H9 (cell line): ENCODE data around the gene TCP11X1. TPM values are rescaled to one million over a fixed set of nuclear protein-coding genes. Genes with fewer than 3 reads are reported as not detected.
"Not testable (repeated sequence)": the region's sequence is repeated elsewhere in the genome, so short reads cannot be mapped to it uniquely, and the experiment has no call there.

Source experiments
- DNase-seq: peaks from one replicate; pipeline ENCODE4 v3.0.0-alpha.2; 2017
- H2AFZ ChIP-seq: one replicate; pipeline ENCODE4 v1.6.1; 2013; ENCODE audit warnings: mild to moderate bottlenecking, low read length, control low read depth, moderate library complexity
- H2AK5ac ChIP-seq: 2 replicates; pipeline ENCODE4 v1.6.1; 2013; ENCODE audit warnings: low read length, control low read depth, mixed read lengths; ENCODE audit not compliant: insufficient read length
- H2BK120ac ChIP-seq: one replicate; pipeline ENCODE4 v1.6.1; 2013; ENCODE audit warnings: low read depth, mild to moderate bottlenecking, low read length, control low read depth, inconsistent platforms; ENCODE audit not compliant: poor library complexity, severe bottlenecking
- H2BK12ac ChIP-seq: 2 replicates; pipeline ENCODE4 v1.6.1; 2013; ENCODE audit warnings: low read length, control low read depth, mixed read lengths, low read depth; ENCODE audit not compliant: insufficient read length
- H2BK15ac ChIP-seq: 2 replicates; pipeline ENCODE4 v1.6.1; 2013; ENCODE audit warnings: low read depth, low read length, control low read depth
- H2BK20ac ChIP-seq: one replicate; pipeline ENCODE4 v1.6.1; 2013; ENCODE audit warnings: low read depth, mild to moderate bottlenecking, low read length, control low read depth, inconsistent platforms; ENCODE audit not compliant: poor library complexity, severe bottlenecking
- H2BK5ac ChIP-seq: 2 replicates; pipeline ENCODE4 v1.6.1; 2013; ENCODE audit warnings: low read length, control low read depth, mixed read lengths; ENCODE audit not compliant: insufficient read length
- H3K14ac ChIP-seq: 2 replicates; pipeline ENCODE4 v1.6.1; 2013; ENCODE audit warnings: low read length, control low read depth; ENCODE audit not compliant: insufficient read depth
- H3K18ac ChIP-seq: 2 replicates; pipeline ENCODE4 v1.6.1; 2013; ENCODE audit warnings: low read depth, mild to moderate bottlenecking, mixed read lengths, low read length, control low read depth; ENCODE audit not compliant: insufficient read length
- H3K23ac ChIP-seq: 2 replicates; pipeline ENCODE4 v1.6.1; 2013; ENCODE audit warnings: low read length, control low read depth, mixed read lengths, low read depth; ENCODE audit not compliant: insufficient read length
- H3K23me2 ChIP-seq: 2 replicates; pipeline ENCODE4 v1.6.1; 2013; ENCODE audit warnings: low read depth, mild to moderate bottlenecking, mixed read lengths, low read length, control low read depth; ENCODE audit not compliant: insufficient read length, poor library complexity, severe bottlenecking
- H3K27ac ChIP-seq: 2 replicates; pipeline ENCODE4 v1.5.1; 2013; ENCODE audit warnings: low read length, control low read depth, mixed read lengths, low read depth; ENCODE audit not compliant: insufficient read length
- H3K27me3 ChIP-seq: 2 replicates; pipeline ENCODE4 v1.6.1; 2013; ENCODE audit warnings: low read length, control low read depth, inconsistent platforms; ENCODE audit not compliant: insufficient read depth
- H3K4ac ChIP-seq: 2 replicates; pipeline ENCODE4 v1.6.1; 2013; ENCODE audit warnings: low read depth, mild to moderate bottlenecking, control low read depth, inconsistent platforms, low read length, moderate library complexity
- H3K4me1 ChIP-seq: 2 replicates; pipeline ENCODE4 v1.6.1; 2013; ENCODE audit warnings: low read length, control low read depth, inconsistent platforms; ENCODE audit not compliant: insufficient read depth
- H3K4me2 ChIP-seq: 2 replicates; pipeline ENCODE4 v1.6.1; 2013; ENCODE audit warnings: low read length, control low read depth, mixed read lengths; ENCODE audit not compliant: insufficient read length, insufficient read depth
- H3K56ac ChIP-seq: 2 replicates; pipeline ENCODE4 v1.6.1; 2013; ENCODE audit warnings: low read depth, mild to moderate bottlenecking, mixed read lengths, low read length, control low read depth; ENCODE audit not compliant: insufficient read length
- H3K79me1 ChIP-seq: 2 replicates; pipeline ENCODE4 v1.6.1; 2013; ENCODE audit warnings: low read depth, mild to moderate bottlenecking, moderate library complexity, low read length, control low read depth, inconsistent platforms; ENCODE audit not compliant: insufficient read depth, poor library complexity, severe bottlenecking
- H3K79me2 ChIP-seq: 2 replicates; pipeline ENCODE4 v1.6.1; 2013; ENCODE audit warnings: low read length, control low read depth, inconsistent platforms; ENCODE audit not compliant: insufficient read depth
- H3K9ac ChIP-seq: 2 replicates; pipeline ENCODE4 v1.6.1; 2013; ENCODE audit warnings: low read length, control low read depth, mixed read lengths; ENCODE audit not compliant: insufficient read length; ENCODE audit errors: extremely low read depth
- H3K9me3 ChIP-seq: one replicate; pipeline ENCODE4 v1.6.1; 2013; ENCODE audit warnings: low read depth, low read length, inconsistent platforms; ENCODE audit not compliant: control insufficient read depth
- H3T11ph ChIP-seq: one replicate; pipeline ENCODE4 v1.6.1; 2013; ENCODE audit warnings: mild to moderate bottlenecking, low read length, control low read depth, inconsistent platforms
- H4K20me1 ChIP-seq: one replicate; pipeline ENCODE4 v1.6.1; 2013; ENCODE audit not compliant: control insufficient read depth, insufficient read length, insufficient read depth
- H4K5ac ChIP-seq: 2 replicates; pipeline ENCODE4 v1.6.1; 2013; ENCODE audit warnings: low read depth, mild to moderate bottlenecking, mixed read lengths, low read length, control low read depth; ENCODE audit not compliant: insufficient read length
- H4K8ac ChIP-seq: replicated peaks from 2 replicates; pipeline ENCODE4 v1.6.1; 2013; ENCODE audit warnings: low read length, control low read depth, mixed read lengths, low read depth; ENCODE audit not compliant: insufficient read length
- H4K91ac ChIP-seq: 2 replicates; pipeline ENCODE4 v1.6.1; 2013; ENCODE audit warnings: low read depth, mild to moderate bottlenecking, moderate library complexity, mixed read lengths, low read length, control low read depth; ENCODE audit not compliant: insufficient read length
- H3K27ac Mint-ChIP-seq, 3 experiments: 2 replicates in 2 of 3; 3 replicates in 1 of 3; pipeline ENCODE4 v1.8.0; 2020 to 2021; ENCODE audit warnings: mixed read lengths in 3 of 3, mild to moderate bottlenecking in 1 of 3, moderate library complexity in 1 of 3
- H3K27me3 Mint-ChIP-seq: 2 replicates; pipeline ENCODE4 v1.8.0; 2021; ENCODE audit warnings: low read depth, mild to moderate bottlenecking, moderate library complexity, mixed read lengths
- H3K36me3 Mint-ChIP-seq, 3 experiments: 2 replicates in 2 of 3; 3 replicates in 1 of 3; pipeline ENCODE4 v1.8.0; 2020 to 2021; ENCODE audit warnings: low read depth in 3 of 3, mixed read lengths in 3 of 3; ENCODE audit not compliant: insufficient read depth in 1 of 3
- H3K4me1 Mint-ChIP-seq, 2 experiments: 2 replicates each; pipeline ENCODE4 v1.8.0; 2020; ENCODE audit warnings: mixed read lengths in 2 of 2
- H3K4me3 Mint-ChIP-seq, 2 experiments: 2 replicates in 1 of 2; 3 replicates in 1 of 2; pipeline ENCODE4 v1.8.0; 2020 to 2021; ENCODE audit warnings: mild to moderate bottlenecking in 2 of 2, mixed read lengths in 2 of 2, moderate library complexity in 1 of 2
- H3K9me3 Mint-ChIP-seq, 2 experiments: 2 replicates in 1 of 2; 3 replicates in 1 of 2; pipeline ENCODE4 v1.8.0; 2020; ENCODE audit warnings: mild to moderate bottlenecking in 2 of 2, mixed read lengths in 2 of 2, moderate library complexity in 1 of 2
- WGBS: extraction: QIAGEN DNeasy Blood & Tissue Kit; methylation state at CpG from one replicate; pipeline ENCODE4 v1.1.7; 2013; ENCODE audit warnings: missing lambda C conversion rate, low lambda C conversion rate, mixed read lengths; ENCODE audit not compliant: insufficient read length; ENCODE audit errors: extremely low coverage; 5-methylcytosine and 5-hydroxymethylcytosine counted together
- total RNA-seq: library from RNA; stranded (reverse); gene quantifications from 2 replicates; pipeline ENCODE4 v1.2.1, GENCODE V29; 2021

Gene TCP11X1
- total RNA-seq, 1 experiment from 2014 or later: not detected

DNA sequence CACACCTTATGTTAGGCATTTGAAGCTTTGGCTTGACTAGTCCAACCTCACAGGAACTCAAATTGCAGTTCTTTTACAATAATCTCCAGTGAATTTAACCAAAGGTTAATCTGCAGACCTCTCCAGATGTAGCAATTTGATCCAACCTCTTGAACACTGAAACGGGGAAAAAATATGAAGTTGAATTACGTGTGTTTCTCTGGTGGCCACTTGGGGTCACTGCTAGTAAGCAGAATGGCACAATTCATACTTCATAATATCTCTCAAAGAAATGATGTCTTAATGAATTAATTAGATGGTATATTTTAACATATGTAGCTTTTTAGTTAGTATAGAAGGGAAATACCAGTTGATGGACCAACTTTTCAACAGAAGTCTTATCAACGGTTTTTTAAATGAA lies 1.4 kb downstream of the TCP11X1 start:
- not testable (repeated sequence) for H3K23ac ChIP-seq, H3K27me3 ChIP-seq, H3K9me3 Mint-ChIP-seq, H4K91ac ChIP-seq, H3K79me2 ChIP-seq, H2BK15ac ChIP-seq, H3K4me1 Mint-ChIP-seq, H2BK20ac ChIP-seq, H3K9ac ChIP-seq, H3K27ac ChIP-seq, H3K4ac ChIP-seq, H3K4me1 ChIP-seq, H3K9me3 ChIP-seq, H3K4me3 Mint-ChIP-seq, H2AFZ ChIP-seq, H4K5ac ChIP-seq, H3K79me1 ChIP-seq, H2BK120ac ChIP-seq, H3K36me3 Mint-ChIP-seq, H3K18ac ChIP-seq, H2BK12ac ChIP-seq, H4K8ac ChIP-seq, H3T11ph ChIP-seq, H3K23me2 ChIP-seq, H2AK5ac ChIP-seq, H2BK5ac ChIP-seq, H4K20me1 ChIP-seq, H3K4me2 ChIP-seq, H3K27ac Mint-ChIP-seq, H3K27me3 Mint-ChIP-seq, H3K56ac ChIP-seq, H3K14ac ChIP-seq, DNase-seq
- no CpG with 5 or more reads among the region's 3 CpGs for WGBS

GRCh38 chrX:102235678-102236077 lies 20.6 kb downstream of the TCP11X1 start:
- not testable (repeated sequence) for H3K79me1 ChIP-seq, H3K4me1 Mint-ChIP-seq, H3K23me2 ChIP-seq, H3K9me3 Mint-ChIP-seq, H3K23ac ChIP-seq, H4K5ac ChIP-seq, H3K79me2 ChIP-seq, H3K18ac ChIP-seq, H3K27me3 ChIP-seq, H3K27ac ChIP-seq, H3K4me3 Mint-ChIP-seq, H2BK5ac ChIP-seq, H4K91ac ChIP-seq, H3K4me2 ChIP-seq, H3K9ac ChIP-seq, H3K4ac ChIP-seq, H4K20me1 ChIP-seq, H4K8ac ChIP-seq, H2AK5ac ChIP-seq, H2BK12ac ChIP-seq, H3K36me3 Mint-ChIP-seq, H2BK120ac ChIP-seq, H3K56ac ChIP-seq, H2BK20ac ChIP-seq, H3T11ph ChIP-seq, H2AFZ ChIP-seq, H3K4me1 ChIP-seq, H3K9me3 ChIP-seq, H2BK15ac ChIP-seq, DNase-seq, H3K14ac ChIP-seq, H3K27ac Mint-ChIP-seq, H3K27me3 Mint-ChIP-seq
- no CpG with 5 or more reads among the region's 7 CpGs for WGBS
